Neural cell (in vitro differentiated cells): ENCODE measurements around the gene F11. TPM values are rescaled to one million over a fixed set of nuclear protein-coding genes. Genes with fewer than 3 reads are reported as not detected.

Source experiments
- H2AFZ ChIP-seq: fragments of 200-600, 300-800 bp; sonication (generic), shearing (Covaris generic); 2 replicates; pipeline ENCODE4 v1.6.0; 2014; ENCODE audit warnings: low read depth, mild to moderate bottlenecking, antibody characterized with exemption, low read length, moderate library complexity
- H3F3A ChIP-seq: fragments of 200-600 bp; shearing (Covaris generic); 2 replicates; pipeline ENCODE4 v1.6.1; 2016; ENCODE audit warnings: mild to moderate bottlenecking, moderate library complexity, mixed read lengths, antibody characterized with exemption, low read length; ENCODE audit not compliant: insufficient read depth, poor library complexity, severe bottlenecking
- H3K27ac ChIP-seq: fragments of 200-600, 300-800 bp; sonication (generic), shearing (Covaris generic); 2 replicates; pipeline ENCODE4 v1.5.1; 2014; ENCODE audit warnings: mild to moderate bottlenecking, low read length, moderate library complexity
- H3K27me3 ChIP-seq: fragments of 300-800, 200-600 bp; sonication (generic), shearing (Covaris generic); 2 replicates; pipeline ENCODE4 v1.6.0; 2014; ENCODE audit warnings: mild to moderate bottlenecking, low read depth, low read length, moderate library complexity; ENCODE audit not compliant: insufficient read depth
- H3K36me3 ChIP-seq: fragments of 300-800, 200-600 bp; sonication (generic), shearing (Covaris generic); 2 replicates; pipeline ENCODE4 v1.5.1; 2014; ENCODE audit warnings: mild to moderate bottlenecking, antibody characterized with exemption, low read length, moderate library complexity; ENCODE audit not compliant: insufficient read depth
- H3K4me2 ChIP-seq: fragments of 300-800, 200-600 bp; sonication (generic), shearing (Covaris generic); 2 replicates; pipeline ENCODE4 v1.6.0; 2014; ENCODE audit warnings: mild to moderate bottlenecking, low read length
- H3K4me3 ChIP-seq: fragments of 300-800, 200-600 bp; sonication (generic), shearing (Covaris generic); 2 replicates; pipeline ENCODE4 v1.5.1; 2014; ENCODE audit warnings: mild to moderate bottlenecking, low read length, moderate library complexity
- H3K79me2 ChIP-seq: fragments of 200-600 bp; shearing (Covaris generic); replicated peaks from 2 replicates; pipeline ENCODE4 v1.6.0; 2014; ENCODE audit warnings: mild to moderate bottlenecking, low read length, moderate library complexity; ENCODE audit not compliant: insufficient read depth
- H3K9ac ChIP-seq: fragments of 300-800, 200-600 bp; sonication (generic), shearing (Covaris generic); 2 replicates; pipeline ENCODE4 v1.6.1; 2016; ENCODE audit warnings: mild to moderate bottlenecking, low read length, mixed read lengths
- H3K9me2 ChIP-seq: fragments of 200-600 bp; shearing (Covaris generic); 2 replicates; pipeline ENCODE4 v1.6.1; 2016; ENCODE audit warnings: mild to moderate bottlenecking, low read length, mixed read lengths; ENCODE audit not compliant: insufficient read depth
- H3K9me3 ChIP-seq: fragments of 200-600, 300-800 bp; sonication (generic), shearing (Covaris generic); 2 replicates; pipeline ENCODE4 v1.6.1; 2016; ENCODE audit warnings: mild to moderate bottlenecking, mixed run types, low read length, moderate library complexity, mixed read lengths
- H4K20me1 ChIP-seq: fragments of 200-600 bp; shearing (Covaris generic); 2 replicates; pipeline ENCODE4 v1.6.1; 2016; ENCODE audit warnings: mild to moderate bottlenecking, mixed run types; ENCODE audit not compliant: insufficient read depth
- EP300 ChIP-seq: fragments of 450-650 bp; conservative IDR thresholded peaks from 2 replicates; pipeline ENCODE4 v1.6.1; 2014; ENCODE audit warnings: antibody characterized with exemption, mild to moderate bottlenecking, moderate library complexity; ENCODE audit not compliant: poor library complexity, severe bottlenecking
- EZH2 ChIP-seq: fragments of 200-600, 300-800 bp; shearing (Covaris generic), sonication (generic); IDR thresholded peaks from 2 replicates; pipeline ENCODE4 v1.6.1; 2014; ENCODE audit warnings: antibody characterized with exemption, low read length, borderline replicate concordance, mild to moderate bottlenecking; ENCODE audit not compliant: insufficient read depth, poor library complexity, severe bottlenecking
- MXI1 ChIP-seq: fragments of 450-650 bp; conservative IDR thresholded peaks from 2 replicates; pipeline ENCODE4 v1.6.1; 2014; ENCODE audit warnings: antibody characterized with exemption, mild to moderate bottlenecking; ENCODE audit not compliant: poor library complexity, severe bottlenecking
- POLR2AphosphoS5 ChIP-seq: IDR thresholded peaks from 2 replicates; pipeline ENCODE4 v1.6.1; 2012
- RAD21 ChIP-seq: fragments of 450-650 bp; conservative IDR thresholded peaks from 2 replicates; pipeline ENCODE4 v1.6.1; 2014; ENCODE audit warnings: antibody characterized with exemption, mild to moderate bottlenecking, moderate library complexity
- REST ChIP-seq: IDR thresholded peaks from 2 replicates; pipeline ENCODE4 v1.6.1; 2012; ENCODE audit warnings: borderline replicate concordance
- SMC3 ChIP-seq: fragments of 450-650 bp; conservative IDR thresholded peaks from 2 replicates; pipeline ENCODE4 v1.6.1; 2014; ENCODE audit warnings: antibody characterized with exemption, mild to moderate bottlenecking, moderate library complexity; ENCODE audit not compliant: poor library complexity
- TAF1 ChIP-seq: IDR thresholded peaks from 2 replicates; pipeline ENCODE4 v1.6.1; 2012; ENCODE audit warnings: low read depth
- polyA plus RNA-seq: library from polyadenylated mRNA; depleted of rRNA; stranded (reverse); fragments of >200 nt; gene quantifications from 2 replicates; pipeline ENCODE4 v1.2.3, GENCODE V29; 2014
- TF ChIP-seq, protein P1 (sequence below): fragments of 450-650 bp; IDR thresholded peaks from 2 replicates; pipeline ENCODE4 v1.5.1; 2014; ENCODE audit warnings: antibody characterized with exemption, mild to moderate bottlenecking, moderate library complexity; ENCODE audit not compliant: poor library complexity, severe bottlenecking

Gene F11
- polyA plus RNA-seq, 1 donor from 2014 or later: not detected

GRCh38 chr4:186255122-186255521 is 10.9 kb upstream of the F11 start:
- Histone ChIP-seq H3F3A (no peaks in the 10 kb centered on the region), H4K20me1 (no peaks in the 10 kb centered on the region), H3K79me2 (no peaks in the 10 kb centered on the region), H3K9me2 (no peaks in the 10 kb centered on the region), H3K4me2 (no peak overlapping the region), H3K4me3 (no peak overlapping the region), H2AFZ (no peak overlapping the region), H3K9me3 (no peaks in the 10 kb centered on the region), H3K36me3 (no peaks in the 10 kb centered on the region), H3K27me3 (no peaks in the 10 kb centered on the region), H3K9ac (no peak overlapping the region), H3K27ac (no peak overlapping the region)
- TF ChIP-seq MXI1 (no peak), REST (no peak), POLR2AphosphoS5 (no peak), SMC3 (no peak), EZH2 (no peak), RAD21 (no peak), EP300 (no peak), TAF1 (no peak)
- TF ChIP-seq, protein P1, sequence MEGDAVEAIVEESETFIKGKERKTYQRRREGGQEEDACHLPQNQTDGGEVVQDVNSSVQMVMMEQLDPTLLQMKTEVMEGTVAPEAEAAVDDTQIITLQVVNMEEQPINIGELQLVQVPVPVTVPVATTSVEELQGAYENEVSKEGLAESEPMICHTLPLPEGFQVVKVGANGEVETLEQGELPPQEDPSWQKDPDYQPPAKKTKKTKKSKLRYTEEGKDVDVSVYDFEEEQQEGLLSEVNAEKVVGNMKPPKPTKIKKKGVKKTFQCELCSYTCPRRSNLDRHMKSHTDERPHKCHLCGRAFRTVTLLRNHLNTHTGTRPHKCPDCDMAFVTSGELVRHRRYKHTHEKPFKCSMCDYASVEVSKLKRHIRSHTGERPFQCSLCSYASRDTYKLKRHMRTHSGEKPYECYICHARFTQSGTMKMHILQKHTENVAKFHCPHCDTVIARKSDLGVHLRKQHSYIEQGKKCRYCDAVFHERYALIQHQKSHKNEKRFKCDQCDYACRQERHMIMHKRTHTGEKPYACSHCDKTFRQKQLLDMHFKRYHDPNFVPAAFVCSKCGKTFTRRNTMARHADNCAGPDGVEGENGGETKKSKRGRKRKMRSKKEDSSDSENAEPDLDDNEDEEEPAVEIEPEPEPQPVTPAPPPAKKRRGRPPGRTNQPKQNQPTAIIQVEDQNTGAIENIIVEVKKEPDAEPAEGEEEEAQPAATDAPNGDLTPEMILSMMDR: no peak

GRCh38 chr4:186258216-186258811 is 7.7 kb upstream of the F11 start:
- H2AFZ ChIP-seq: no peak overlapping the region
- H4K20me1 ChIP-seq: no peaks in the 10 kb centered on the region
- TF ChIP-seq TAF1: no peak
- no peak for TF ChIP-seq RAD21
- no peak for TF ChIP-seq REST
- no peak for TF ChIP-seq MXI1
- TF ChIP-seq EZH2: no peak
- TF ChIP-seq, protein P1: no peak
- TF ChIP-seq EP300: no peak
- no peak for TF ChIP-seq POLR2AphosphoS5
- no peak for TF ChIP-seq SMC3
- H3K4me2 ChIP-seq: no peak overlapping the region
- no peak overlapping the region for H3K4me3 ChIP-seq
- no peaks in the 10 kb centered on the region for H3K79me2 ChIP-seq
- no peaks in the 10 kb centered on the region for H3K9me3 ChIP-seq
- no peaks in the 10 kb centered on the region for H3F3A ChIP-seq
- H3K9ac ChIP-seq: no peak overlapping the region
- H3K36me3 ChIP-seq: no peaks in the 10 kb centered on the region
- H3K9me2 ChIP-seq: no peaks in the 10 kb centered on the region
- H3K27me3 ChIP-seq: no peaks in the 10 kb centered on the region
- H3K27ac ChIP-seq: no peak overlapping the region
